Glomerular endothelial cell (primary cell): ENCODE results near the gene SDK1. TPM values are rescaled to one million over a fixed set of nuclear protein-coding genes. Genes with fewer than 3 reads are reported as not detected.

Experiments used
- DNase-seq: peaks from one replicate; pipeline ENCODE4 v3.0.0-alpha.2; 2011; ENCODE audit warnings: low read depth, low spot score; ENCODE audit errors: extremely low read depth
- total RNA-seq: library from RNA; depleted of rRNA; stranded (reverse); fragments of >200 nt; gene quantifications from 2 replicates; pipeline ENCODE4 v1.2.3, GENCODE V29; 2015

SDK1 gene
- total RNA-seq, 1 donor from 2014 or later: 2.3 TPM

DNA sequence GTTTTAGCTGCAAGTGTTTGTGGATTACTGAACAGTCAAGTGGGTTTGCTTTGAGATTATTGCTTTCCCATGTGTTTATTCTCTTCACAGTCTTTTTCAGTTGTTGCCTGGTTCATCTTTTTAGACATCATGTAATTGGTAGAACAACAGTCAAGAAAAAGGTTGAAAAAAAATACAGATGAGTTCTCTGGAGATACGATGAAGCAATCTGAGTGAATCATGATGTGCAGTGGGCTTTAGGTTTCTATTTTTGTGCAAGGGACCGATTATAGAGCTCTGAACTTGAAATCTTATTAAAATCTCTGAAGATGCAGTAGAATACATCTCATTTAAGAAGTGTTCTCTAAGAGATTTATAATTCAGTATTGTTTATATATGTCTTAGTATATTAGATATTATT, 145.7 kb downstream of the SDK1 start:
- DNase-seq: no peak

DNA sequence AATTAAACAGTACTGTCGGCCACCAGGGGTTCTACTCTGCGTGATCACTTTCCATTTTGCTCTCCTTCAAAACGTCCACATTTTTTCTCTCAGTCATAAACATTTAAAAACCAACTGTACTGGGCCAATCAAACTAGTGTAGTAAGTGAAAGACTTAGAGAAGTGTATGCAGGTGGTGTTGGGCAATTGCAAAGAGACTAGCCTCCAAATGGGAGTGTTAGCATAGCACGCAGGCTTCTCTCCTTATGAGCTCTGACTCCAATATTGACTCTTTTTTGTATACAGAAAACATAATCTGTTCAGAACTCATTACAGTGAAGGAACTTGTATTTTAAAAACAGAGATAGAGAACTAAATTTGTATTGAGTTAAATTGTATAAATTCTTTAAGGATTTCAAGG, 150.6 kb downstream of the SDK1 start:
- DNase-seq: no peak

DNA sequence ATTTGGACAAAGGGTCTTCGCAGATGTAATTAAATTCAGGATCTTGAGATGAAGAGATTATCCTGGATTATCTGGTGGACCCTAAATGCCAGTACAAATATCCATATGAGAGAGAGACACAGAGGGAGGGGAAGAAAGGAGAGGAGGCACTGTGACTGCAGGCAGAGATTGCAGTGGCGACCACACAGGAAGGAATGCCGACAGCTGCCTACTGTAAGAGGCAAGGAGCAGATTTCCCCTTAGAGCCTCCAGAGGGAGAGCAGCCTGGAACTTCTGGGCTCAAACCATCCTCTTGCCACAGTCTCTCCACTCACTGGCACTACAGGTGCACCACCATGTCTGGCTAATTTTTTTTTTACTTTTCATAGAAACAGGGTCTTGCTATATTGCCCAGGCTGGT, 152.3 kb downstream of the SDK1 start:
- DNase-seq: no peak

DNA sequence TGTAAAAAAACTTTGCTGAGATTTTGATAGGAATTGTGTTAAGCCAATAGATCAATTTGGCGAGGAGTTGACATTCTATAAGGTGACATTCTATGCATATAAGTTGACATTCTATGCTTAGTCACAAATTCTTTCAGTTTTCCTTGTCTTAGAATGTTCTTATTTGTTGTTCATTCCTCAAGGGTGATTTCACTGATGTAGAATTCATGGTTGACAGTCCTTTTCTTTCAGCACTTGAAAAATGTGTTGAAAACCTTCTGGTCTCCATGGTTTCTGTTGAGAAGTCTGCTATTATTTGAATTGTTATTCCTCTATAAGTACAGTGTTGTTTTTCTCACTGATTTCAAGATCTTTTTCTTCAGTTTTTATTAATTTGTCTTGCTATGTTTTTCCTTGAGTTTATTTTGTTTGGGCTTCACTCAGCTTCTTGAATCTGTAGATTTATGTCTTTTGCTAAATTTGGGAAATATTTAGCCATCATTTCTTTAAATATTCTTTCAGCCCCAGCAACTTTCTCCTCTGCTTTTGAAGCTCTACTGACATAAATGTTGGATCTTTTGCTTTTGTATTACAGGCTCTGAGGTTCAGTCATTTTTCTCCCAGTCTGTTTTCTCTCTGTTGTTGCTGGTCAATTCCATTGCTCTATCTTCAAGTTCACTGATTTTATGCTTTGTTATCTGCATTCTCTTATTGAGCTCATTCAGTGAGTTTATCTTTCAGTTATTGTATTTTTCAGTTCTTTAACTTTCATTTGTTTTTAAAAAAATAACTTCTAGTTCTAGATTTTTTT, 154.9 kb downstream of the SDK1 start:
- no peak for DNase-seq

DNA sequence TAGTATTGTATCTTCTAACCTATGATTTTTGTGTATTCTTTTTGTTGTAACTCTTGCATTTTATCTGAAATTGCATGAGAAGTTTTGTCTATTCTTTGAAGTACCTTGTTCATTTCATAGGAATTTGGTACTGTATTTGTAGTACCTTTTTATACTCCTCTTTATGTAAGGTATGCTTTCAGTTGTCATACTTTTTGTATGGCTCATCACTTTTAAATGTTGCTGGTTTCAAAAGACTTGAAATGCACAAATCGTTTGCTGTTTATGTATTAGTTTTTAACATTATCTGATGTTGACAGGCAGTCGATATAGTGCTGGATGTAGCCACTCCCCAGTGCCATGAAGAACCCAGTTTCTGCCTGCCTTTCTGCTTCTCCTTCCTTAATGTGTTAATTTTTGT, 158.1 kb downstream of the SDK1 start:
- no peak for DNase-seq

DNA sequence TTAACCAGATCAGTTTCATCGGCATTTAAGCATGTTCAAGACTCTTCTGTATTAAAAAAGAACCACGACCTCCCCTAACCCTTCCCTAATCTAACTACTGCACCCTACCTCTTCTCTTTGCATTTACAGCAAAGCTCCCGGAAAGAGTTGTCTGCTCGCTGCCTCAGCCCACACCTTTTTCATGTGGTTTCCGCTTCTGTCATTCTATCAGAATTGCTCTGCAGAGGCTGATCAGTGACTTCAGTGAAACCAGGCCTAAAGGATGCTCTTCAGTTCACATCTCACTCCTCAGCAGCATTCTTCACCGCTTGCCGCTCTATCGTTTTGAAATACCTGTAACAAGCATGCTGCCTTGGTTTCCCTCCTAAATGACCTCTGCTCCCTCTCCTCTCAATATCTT, 160.9 kb downstream of the SDK1 start:
- no peak for DNase-seq

DNA sequence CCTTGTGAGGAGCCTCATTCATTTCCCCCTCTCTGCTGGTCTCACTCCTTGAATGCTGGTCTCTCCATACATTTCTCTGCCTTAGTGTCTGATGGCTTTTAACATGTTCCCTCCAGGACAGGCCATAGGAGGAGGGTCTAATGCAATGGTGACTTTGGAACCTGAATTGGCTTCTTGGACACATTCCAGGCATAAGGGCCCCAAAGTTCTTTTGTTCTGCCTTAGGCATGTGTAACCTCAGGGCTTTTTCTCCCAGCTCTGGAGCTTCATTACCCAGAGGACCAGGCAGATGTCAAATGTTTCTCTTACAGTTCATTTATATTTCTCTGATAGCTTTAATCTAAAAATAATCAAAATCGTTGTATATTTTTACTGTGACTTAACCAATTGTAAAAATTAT, 162.6 kb downstream of the SDK1 start:
- DNase-seq: no peak

DNA sequence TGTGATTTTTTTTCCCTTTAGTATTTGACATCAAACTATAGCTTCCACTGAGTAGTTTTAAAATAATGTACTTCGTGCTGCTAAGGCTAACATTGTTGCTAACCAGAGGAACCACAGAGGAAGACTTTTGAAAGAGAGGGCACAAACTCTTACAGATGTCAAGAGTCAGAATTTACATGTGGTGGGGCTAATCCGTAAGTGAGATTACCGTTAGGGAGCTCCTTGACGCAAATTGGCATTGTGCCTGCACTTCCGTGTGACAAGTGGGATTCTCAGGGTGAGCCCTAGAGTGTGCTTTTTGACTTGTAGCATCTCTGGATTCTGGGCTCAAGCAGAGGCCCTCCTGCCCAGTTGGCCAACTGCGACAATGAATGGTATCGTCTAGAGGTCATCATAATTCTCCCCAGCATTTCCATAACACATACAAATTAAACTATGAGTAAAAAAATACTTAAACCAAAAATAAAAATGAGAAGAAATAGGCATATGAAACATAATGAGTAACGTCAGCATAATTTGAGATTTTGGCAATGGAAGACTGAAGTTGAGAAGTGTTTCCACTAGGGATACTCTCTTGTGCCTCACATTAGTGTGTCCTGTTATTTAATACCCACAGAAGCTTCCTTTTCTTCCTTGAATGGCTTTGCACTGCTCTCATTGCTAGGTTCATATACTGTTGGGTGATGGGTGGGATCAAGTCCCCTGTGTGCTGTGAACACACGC, 164.0 kb downstream of the SDK1 start:
- DNase-seq: no peak

DNA sequence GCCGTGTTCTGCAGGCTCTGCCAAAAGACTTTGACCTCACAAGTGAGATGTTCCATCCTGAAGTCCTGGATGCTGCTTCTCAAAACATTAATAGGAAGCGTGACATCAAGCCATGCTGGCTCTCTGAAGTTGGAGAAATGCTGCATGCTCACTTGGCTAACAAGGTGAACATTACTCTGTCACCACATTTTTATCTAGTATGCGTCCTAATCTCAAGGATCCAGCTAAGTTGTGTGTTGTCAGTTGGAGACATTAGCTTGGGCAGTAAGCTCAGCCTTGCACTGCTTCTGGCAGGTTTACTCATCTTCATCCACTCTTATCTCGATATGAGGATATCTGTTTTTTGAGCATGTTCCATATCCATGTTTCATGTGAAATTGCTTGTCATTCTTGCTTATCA, 165.2 kb downstream of the SDK1 start:
- no peak for DNase-seq

DNA sequence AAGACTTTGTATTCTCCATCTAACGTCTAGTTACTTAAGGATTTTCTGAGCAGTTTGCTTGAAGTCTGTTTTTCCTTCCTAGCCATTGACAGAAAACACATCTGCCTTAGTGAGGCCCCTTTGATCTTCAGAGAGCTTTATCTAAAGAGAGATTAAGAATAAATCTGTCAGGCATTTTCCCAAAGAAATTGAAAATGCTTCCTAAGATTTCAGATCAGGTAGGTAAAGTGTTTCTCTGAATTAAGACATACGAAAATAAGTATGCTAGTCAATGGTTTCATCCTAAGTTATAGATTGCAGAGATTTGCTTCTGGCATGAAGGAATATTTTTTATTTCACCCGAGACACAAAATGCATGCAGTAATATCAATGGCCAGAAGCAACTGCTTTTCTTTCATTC, 168.6 kb downstream of the SDK1 start:
- no peak for DNase-seq

DNA sequence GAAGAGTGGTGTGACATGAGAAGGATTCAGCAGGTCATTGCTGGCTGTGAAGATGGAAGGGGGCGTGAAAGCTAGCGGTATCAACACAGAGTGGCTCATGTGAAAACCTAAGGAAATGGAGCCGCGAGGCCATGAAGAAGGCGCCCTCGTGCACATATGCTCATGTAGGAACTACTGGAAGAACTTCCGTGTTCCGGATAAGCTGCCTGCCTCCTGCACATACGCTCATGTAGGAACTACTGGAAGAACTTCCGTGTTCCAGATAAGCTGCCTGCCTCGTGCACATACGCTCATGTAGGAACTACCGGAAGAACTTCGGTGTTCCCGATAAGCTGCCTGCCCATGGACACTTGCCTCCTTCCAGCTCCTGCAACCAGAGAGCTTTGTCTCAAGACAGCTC, 179.1 kb downstream of the SDK1 start:
- no peak for DNase-seq

DNA sequence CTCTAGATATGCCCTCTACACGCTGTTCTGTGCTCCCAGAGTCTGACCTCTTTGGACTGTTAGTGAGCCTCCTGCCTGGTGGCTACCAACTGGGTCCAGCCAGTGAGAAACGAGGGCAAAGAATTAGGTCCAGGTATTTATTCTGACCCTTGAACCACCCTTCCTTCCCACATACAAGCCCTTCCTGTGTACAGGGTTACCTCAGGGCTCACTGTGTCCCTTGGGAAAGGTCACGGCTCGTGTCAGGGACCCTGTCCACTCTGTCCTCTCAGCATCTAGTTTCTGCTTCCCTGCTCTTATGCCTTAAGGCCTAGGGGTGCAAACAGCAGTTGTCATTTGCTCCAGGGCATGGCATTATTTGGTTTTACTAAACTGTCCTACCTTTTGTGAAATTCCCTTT, 180.4 kb downstream of the SDK1 start:
- DNase-seq: no peak

DNA sequence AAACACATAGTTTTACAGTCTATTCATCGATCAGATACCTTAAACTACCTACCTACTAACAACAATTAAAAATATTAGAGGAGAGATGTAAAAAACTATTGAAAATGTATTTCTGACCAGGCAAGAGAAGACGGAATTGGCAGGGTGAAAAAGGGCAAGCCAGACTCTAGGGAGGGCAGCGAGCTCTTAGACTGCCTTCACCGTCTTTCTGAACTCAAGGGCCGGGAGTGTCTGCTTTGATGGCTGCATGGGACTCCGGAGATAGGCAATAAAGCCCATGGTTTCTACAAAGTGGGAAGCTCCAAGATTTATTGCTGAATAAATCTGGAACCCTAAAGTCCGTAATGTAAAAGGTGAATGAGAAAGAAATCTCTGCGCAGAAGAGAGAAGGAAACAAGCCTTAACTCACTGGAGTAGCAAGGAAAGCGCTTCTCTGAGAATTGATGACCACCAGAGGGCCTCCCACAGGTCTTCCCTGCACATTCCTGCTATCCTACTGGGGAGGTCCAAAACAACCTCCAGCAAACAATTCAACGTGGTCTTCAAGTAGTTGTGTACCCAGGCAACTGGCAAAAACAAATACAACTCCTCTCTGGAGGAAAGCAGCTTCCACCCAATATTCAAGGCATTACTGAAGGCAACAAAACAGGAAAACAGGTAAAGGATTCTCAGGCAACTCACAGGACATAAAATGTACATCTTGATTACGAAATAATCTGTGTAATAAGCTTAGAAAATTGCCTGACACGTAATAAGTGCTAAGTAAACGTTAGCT, 181.3 kb downstream of the SDK1 start:
- DNase-seq: peak; percentile 18

DNA sequence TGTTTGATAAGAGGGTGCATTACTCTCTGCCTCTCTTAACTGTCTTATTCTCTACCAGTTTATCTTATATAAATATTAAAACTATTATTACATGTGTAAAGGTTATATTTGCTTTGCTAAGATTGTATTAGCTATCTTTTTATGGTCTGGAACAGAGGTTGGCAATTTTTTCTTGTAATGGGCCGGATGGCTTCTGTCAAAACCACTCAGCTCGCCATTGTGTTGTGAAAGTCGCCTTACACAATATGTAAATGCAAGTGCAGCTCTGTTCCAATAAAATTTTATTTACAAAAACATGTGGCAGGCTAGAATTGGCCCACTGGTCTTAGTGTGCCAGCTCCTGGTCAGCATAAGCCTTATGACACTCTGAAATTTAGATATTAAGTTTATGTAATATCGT, 185.8 kb downstream of the SDK1 start:
- DNase-seq: no peak

DNA sequence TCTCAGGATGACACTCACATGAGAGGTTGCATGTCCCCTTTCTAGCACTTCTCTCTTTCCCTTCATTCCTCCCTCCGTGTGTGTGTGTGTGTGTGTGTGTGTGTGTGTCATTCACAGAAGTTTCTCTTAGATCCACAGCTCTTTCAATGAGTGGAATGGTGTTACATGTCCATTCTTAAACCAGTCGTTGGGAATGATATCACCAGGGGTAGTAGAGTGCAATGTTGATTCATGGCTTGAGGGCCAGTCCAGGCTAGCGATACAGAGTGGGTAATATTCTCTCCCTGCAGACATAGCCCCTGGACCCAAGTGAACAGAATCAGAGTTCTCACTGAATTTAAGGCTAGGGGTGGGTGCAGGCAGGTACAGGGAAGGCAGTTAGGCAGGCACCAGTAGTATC, 187.8 kb downstream of the SDK1 start:
- DNase-seq: no peak

DNA sequence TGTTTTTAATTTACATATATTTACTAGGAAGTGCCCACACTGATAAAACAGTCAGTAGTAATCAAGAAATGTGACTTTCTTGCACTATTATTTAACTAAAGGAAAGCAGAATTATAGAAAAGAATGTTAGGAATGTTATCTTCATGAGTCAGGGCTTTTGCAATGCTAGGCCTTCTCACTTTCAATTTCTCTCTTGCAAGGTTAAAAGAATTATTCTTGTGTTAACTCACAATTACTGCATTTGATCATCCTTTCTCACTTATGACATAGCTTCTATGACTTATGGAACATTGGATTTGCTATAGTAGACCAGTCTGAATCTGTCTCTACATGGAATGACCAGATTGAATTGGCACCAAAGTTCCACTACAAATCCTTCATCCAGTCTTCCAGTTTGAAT, 192.4 kb downstream of the SDK1 start:
- DNase-seq: peak; percentile 16

DNA sequence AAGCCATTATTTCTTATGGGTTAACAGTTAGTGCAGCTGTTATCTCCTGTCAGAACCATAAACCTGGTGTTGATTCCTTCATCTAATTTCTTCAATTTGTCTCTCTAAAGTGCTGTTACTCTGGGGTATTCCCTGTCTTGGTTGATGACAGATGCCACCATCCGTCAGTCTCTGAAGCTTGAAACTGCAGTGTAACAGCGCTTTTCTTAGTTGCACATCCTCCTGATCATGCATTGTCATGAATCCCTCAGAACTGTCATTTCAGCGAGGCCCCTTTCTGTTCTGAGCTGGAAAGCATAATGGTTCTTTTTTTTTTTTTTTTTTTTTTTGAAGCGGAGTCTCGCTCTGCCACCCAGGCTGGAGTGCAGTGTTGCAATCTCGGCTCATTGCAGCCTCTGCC, 193.9 kb downstream of the SDK1 start:
- no peak for DNase-seq

DNA sequence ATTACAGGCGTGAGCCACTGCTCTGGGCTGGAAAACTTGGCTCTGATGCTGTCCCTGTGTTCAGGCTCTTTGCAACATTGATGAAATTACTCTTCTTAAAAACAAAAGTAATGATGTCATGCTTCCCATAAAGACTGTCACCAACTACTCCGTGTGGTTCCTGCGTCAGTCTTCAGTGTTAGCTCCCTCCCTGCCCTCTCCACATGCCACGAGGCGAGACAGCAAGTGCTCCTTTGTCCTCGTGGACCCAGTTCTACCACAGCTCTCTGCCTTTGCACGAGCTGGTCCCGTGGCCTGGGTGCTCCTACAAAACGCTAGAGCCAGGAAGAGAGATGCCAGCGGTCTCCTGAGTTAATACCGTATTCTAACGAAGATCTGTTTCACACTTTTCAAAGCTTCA, 194.5 kb downstream of the SDK1 start:
- no peak for DNase-seq

DNA sequence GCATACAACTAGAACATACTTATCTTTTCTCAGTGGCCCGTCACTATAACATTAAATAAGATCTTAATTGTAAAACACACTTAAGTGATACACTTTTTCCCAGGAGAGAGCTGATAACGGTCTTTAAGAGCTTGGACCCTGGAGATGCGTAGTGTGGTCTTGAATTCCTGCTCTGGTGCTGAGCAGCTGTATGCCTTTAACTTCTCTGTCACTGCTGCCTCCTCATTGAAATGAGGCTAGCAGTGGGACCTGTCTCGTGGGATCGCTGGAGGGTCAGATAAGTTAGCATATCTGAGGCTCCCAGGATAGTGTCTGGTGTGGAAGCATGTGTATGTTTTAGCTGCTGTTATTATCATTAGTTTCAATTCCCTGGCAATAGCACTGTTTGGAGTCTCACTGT, 194.9 kb downstream of the SDK1 start:
- DNase-seq: no peak

DNA sequence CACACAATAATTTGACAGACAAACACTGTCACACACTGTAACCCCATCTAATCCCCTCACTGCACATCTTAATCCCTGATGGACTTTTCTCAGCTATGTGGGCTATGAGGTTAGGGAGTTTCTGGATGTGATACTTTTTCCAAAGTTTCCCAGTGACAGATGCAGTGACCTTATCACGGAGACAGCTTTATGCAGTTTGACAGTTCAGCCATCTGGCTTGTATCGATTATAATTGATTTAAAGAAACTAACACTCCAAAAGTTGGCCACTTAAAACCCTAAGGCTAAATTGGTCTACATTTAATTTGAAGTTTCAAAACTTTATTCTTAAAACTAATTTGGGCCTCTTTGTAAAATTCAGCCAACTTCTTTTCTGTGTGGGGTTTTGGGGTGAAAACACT, 196.7 kb downstream of the SDK1 start:
- no peak for DNase-seq

DNA sequence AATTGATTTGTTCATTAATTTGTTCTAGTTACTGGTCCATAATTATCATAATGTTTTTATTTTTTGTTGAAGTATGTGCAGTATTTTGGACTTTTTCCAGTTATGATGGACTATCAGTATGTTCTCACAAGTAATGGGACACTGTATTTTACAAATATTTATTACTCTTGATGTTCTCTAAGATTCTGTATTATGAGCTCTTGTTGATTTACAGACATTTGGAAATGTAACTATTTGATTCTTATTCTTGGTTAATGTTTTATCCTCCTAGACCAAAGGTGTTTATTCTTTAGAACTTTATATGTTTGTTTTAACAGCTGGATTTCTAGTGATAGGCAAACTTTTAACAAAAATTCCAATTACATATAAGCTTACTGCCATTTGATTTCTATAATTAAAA, 200.6 kb downstream of the SDK1 start:
- no peak for DNase-seq

DNA sequence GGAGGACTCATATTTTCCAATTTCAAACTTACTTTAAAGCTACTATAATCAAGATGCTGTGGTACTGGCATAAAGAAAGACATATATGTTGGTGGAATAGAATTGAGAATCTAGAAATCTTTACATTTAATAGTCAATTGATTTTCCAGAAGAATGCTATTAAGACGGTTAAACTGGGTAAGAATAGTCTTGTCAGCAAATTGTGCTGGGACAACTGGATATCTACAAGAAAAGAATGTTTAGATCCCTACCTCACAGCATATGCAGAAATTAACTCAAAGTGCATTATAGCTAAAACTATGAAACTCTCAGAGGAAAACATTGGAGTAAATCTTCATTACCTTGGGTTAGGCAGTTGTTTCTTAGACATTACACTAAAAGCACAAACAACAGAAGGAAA, 203.3 kb downstream of the SDK1 start:
- no peak for DNase-seq
